ELF-1 (cell line): Measurements from ENCODE around the gene BRD7.

Source experiments
- DNase-seq: peaks from one replicate; pipeline ENCODE4 v3.0.0-alpha.2; 2016; ENCODE audit warnings: low read depth, low spot score

BRD7 gene

DNA sequence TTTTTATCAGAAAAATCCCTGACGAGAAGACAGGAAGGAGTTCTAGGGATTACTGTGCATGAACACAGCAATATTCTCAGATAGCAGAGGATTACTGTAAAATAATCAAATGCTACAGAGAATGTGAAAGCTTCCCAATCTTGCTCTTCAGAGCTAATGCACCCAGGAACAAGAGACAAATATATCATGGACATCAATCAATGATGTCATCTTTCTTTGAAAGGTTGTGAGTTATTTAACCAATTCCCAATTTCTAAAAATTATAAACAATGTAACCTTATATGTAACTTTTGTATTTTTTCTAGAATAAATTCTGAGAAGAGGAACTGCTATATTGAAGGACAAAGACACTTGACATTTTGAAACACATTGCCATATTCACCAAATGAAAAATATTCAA, 46.5 kb downstream of the BRD7 start:
- DNase-seq = no peak

DNA sequence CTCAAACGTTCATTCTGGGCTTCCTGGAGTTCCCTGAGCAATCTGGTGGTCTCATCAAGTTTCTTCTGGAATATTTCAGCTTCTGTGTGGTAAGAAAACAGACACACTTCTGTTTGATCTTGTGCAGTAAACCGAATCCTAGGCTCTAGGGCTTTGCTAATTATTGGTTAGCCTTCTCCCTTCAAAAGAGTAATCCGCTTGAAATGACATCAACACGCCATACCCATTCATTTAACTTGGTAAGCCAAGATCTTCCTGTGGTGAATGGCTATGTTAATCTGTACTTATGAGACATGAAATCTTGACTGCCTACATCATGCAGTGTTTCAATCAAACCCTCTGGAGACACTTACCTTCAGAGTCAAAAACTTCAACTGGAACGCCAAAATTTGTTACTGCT, 48.5 kb downstream of the BRD7 start:
- peak; percentile 1 for DNase-seq

DNA sequence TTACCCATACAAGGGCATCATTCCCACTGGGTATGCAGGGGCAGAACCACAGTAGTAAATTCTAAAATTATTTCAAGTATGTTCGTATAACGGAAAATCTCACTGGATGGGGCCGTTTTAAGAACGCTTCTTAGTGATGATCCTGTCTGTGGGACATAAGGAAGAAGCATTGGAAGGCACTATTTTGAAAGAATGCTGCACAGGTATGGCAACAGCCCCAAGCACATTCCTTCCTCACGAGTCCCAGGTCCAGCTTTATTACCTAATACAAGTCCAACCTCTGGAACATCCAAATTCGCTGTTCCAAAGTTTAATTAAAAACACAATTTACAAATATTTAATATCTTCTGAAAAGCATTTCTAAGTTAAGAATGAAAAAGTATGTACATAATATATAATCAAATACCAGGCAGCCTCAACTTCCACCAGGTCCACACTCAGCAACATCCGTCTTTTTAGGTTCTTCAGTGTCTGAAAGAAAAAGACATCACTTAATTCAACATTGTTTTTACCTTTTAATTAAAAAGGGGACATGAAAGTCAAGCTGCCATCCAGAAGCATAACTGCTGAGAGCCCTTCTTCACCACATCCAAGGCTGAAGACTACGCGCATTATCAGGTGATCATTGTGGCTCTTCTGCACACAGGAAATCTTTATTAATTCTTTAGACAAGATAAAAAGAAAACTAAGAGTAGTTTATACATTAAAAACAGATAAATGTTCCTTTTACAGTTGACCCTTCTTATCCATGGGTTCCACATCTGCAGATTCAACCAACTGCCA, 49.8 kb downstream of the BRD7 start:
- DNase-seq = peak; percentile 18

DNA sequence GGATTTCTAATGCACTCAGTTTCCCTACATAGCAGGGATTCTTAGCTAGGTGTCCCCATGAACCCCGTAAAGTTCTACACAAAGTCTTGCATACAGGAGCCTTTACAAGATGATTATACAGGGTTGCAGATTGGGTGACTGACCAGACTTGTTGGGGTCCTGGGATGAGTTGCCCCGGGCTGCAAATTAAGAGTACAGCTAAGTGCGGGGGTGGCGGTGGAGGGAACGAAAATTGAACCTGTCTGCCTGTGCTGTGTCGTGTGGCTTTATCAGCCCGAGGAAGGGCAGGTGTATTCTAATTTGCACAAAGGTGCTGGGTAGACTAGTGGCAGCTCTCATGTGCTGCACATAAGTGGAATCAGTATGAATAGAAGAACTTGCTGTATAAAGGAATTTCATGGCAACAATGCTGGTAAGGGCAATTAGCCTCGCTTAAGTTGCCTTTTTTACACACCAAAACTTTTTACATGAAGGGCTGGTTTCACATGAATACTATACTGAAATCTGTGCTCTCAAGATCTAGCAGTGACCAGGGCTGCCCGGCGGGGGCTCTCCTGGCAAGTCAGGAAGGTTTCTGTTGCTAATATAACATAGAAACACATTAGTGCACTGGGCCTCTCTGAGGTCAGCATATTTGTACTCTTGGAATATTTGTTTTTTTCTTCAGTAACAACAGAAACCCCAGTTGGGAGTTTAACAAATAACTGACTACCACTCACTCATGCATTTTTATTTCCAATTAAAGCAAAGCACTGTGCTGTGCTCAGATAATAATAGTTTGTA, 51.7 kb downstream of the BRD7 start:
- DNase-seq = no peak

DNA sequence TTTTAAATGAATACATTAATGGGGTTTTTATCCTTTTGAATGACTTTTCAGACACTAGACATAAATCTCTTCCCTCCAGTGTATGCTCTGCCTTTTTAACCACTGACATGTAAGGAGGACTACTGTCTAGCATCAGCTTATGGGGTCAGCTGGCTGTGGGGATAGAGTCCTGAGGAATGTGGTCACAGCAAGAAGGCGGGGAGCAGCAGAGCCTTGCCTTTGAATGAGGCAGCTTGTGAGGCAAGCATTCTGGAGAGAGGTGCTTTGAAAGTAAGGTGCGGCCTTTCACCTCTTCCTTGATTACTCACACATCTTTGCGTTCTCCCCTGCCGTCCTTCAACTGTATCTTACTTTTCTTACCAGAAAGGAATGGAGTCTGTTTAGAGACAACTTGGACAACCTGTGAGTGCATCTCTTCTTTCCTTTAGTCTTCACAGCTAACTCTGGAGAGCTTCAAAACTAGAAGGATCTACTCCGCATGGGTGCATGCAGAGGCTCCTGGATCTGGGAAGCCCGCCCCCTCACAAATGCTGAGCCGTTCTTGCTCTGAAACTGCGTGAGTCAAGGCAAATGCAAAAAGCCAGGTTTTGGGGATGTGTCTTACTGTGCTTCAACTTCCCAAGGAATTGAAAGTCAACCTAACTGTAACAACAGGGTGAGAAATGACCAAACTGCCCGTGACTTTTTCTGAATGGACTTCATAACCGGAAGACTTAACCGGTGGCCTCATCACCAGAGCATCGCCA, 52.5 kb downstream of the BRD7 start:
- DNase-seq = peak; percentile 1

DNA sequence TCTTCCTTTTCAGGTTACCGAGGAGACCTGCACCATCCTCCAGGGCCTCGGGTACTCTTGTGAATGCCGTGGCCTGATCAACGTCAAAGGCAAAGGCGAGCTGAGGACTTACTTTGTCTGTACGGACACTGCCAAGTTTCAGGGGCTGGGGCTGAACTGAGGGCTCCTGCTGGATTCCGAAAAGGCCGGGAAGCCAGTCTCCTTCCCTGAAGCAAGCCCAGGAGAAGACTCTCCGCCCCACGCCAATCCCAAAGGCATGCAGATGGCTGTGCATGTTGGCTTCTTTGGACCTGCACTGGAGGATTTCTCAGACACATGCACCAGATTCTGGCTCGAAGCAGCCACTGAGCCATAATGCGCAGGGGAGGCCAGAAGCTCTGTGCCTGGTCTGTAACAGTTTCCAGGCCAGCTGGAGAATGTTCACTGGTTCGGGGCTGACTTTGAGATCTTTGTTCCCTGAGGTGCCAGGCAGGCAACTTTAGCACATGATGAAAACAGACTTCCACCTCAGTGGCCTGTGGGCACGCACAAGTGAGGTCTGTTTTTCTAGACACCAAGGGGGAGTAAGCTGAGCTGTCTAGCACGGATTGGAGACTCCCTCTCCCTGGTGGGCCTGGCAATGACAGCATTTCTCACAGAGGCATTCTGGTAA, 53.3 kb downstream of the BRD7 start:
- DNase-seq = peak; percentile 24

DNA sequence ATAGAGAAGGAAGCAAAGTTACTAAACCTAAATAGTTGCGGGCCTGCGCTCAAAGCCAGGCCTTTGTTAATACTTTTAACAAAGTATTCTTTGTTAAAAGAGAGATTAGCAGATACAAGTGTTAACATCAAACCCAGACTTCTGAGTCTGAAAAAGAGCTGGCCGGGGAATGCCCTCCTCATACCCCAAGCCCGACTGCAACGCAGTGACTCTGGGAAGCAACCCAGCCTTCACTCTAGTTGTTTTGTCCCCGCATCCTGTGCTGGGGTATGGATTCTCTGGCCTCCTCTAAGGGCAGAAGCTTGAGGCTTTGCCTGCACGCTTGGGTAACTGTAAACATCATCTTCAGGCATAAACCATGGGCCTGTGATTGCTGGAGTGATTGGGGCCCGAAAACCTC, 54.1 kb downstream of the BRD7 start:
- peak; percentile 0 for DNase-seq

DNA sequence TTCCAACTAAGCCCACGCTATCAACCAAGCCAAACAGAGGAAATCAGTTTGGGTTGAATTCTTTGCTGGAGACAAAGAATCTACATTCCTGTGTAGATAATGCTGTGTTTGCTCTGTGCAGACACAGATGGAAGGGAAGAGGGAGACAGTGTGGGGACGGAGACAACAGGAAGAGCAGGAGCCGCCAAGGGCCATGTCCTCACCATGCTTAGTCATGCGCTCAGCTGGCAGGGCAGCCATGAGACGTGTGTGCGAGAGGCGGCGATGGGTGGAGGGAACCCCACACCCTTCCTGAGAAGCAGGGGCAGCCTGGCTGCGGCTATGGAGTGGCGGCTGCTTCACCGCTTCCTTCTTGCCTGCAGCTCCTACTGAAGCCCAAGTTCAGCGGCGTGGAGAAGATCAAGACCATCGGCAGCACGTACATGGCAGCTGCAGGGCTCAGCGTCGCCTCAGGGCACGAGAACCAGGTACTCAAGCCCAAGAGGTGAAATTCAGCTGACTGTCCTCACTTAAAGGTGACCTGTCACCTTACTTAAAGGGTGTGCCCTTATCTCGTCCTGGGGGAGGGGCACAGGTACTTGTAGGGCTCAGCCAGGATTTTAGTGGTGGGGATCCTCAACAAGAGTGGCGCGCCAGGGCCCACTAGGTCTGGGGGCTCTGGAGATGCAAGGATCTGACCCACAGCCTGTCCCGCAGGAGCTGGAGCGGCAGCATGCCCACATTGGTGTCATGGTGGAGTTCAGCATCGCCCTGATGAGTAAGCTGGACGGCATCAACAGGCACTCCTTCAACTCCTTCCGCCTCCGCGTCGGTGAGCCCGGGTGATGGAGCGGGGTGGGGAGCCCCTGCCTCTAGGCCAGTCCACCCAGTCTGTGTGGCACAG, 55.0 kb downstream of the BRD7 start:
- peak; percentile 15 for DNase-seq

DNA sequence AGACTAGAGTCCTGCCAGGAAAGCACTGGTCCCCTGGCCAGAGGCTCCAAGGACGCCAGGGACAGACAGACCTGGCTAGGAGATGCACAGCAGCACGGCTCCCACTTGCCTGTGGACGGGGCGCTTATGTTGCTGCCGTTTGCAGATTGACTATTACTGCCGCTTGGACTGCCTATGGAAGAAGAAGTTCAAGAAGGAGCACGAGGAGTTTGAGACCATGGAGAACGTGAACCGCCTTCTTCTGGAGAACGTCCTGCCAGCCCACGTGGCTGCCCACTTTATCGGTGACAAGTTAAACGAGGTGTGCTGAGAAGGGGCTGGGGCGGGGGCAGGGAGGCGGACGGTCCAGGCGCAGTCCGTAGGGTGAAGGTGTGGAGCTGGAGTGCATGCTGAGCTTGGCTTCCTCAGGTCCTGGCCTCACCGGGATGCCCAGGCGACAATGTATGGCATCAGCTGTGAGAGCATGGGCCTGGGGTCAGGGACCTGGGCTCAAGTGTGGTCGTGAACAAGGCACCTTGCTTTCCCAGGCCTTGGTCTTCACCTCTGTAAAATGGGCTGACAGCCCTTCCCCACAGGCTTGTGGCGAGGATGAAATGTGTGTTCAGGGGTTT, 56.8 kb downstream of the BRD7 start:
- no peak for DNase-seq

DNA sequence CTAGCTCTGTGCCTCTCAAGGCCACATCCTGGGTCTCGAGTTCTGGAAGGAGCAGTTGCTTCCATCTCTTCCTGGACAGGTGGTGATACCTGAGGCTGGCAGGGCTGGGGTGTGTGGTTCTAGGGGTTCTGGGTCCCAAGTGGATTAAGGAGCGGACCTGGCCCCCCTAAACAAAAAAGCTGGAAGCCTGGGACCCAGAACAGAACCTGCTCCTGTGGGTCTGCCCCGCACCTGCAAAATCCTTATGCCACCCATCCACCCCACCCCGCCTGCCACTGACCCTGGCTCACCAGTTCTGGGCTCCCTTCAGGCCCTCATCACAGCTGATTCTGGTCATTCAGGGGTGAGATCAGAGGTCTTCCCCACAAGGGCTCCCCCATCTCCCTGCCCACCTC, 57.7 kb downstream of the BRD7 start:
- no peak for DNase-seq

DNA sequence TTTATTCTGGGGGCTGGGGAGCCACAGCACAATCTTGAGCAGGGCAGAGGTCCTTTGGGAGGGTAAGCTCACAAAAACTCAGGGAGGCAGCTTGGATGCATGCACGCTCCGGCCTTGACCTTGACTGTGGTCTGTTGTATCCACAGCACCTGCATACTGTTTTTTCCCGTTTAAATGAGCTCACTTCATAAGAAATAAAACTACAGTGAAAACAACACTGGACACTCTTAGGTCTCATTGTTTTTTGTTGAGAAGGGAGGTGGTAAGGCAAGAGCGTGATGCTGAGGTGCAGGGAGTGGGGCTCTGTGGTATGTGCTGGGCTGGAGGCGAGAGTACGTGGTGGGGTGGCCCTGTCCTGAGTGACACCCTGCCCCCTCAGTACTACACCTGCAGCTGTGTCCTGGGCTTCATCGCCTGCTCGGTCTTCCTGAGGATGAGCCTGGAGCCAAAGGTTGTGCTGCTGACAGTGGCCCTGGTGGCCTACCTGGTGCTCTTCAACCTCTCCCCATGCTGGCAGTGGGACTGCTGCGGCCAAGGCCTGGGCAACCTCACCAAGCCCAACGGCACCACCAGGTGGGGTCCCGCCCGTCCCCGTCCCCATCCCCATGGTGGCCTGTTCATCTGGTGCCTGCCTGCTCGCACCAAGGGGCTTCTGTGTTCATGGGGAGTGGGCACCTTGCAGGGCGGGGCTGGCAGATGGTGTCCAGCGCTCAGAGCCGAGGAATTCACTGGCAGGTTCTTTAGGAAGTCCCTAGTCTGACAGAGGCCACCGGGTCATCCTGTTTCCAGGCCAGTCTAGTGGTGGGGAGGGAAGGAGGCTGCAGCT, 58.3 kb downstream of the BRD7 start:
- DNase-seq = no peak

DNA sequence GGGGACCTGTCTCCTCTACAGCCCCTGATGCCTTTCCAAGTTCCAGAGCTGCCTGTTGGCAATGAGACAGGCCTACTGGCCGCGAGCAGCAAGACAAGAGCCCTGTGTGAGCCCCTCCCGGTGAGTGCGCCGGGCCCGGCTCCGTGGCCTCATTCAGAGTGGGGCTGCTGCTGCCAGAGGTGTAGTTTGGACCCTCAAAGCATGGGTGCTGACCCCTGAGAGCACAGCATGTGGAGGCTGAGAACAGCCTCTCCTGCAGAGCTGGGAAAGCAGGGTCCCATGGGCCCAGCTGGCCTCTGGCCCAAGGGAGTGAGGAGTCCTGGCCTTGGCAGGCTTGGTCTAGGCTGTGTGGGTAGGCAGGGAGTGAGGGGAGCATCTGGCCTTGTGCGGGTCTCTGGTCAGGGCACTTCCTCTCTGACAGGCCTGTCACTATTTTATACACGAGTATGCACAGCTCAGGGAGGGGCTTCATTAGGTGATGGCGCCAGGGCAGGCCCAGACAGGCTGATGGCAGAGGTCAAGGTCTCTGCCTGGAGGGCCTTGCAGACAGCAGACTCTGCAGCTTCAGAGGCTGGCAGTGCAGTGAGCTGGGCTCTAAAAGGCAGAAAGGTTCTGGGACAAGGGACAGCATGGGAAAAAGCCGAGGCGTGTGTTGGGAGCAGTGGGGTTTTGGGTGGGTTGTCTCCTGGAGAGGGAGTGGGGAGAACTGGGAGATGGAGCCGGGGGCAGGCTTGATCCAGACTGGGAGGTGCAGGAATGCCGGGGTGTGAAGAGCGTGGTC, 59.1 kb downstream of the BRD7 start:
- DNase-seq = no peak

DNA sequence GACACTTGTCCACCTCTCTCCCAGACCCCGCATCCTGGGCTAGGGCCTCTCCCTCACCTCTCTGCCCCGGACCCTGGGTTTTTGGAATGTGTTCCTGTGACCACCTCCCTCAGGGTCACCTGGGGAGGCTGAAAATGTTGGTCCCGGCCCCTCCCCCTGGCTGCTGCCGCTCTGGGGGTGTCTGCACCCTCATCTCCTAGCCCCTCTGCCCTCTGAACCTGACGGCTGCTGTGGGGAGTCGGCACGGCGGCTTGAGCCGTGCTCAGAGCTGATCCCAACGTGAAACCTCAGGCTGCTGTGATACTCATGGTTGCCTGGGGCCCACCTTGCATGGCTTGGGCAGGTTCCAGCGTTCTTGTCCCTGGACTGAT, 59.6 kb downstream of the BRD7 start:
- DNase-seq = no peak

DNA sequence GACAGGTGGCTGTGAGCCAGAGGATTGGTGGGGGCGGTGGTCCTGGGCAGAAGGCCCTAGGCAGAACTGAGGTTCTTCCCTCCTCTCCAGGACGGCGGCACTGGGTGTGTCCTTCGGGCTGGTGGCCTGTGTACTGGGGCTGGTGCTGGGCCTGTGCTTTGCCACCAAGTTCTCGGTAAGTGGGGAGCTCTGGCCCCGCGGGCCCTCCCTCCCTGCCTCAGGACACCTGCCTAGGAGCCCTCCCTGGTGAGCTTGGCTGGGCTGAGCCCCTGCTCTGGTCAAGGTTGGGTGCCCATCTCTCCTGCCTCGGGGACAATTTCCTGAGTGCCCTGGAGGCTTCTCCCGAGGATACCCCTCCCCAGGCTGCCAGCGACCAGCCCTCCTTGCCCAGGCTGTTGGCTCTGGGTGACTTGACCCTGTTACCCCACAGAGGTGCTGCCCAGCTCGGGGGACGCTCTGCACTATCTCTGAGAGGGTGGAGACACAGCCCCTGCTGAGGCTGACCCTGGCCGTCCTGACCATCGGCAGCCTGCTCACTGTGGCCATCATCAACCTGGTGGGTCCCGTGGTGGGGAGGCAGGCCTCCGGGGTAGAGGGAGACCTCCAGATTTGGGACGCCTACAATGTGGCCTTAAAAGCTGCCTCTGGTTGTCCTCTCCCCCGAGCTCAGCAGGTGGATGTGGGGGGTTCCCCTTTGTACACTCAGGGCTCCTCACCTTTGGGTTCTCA, 60.4 kb downstream of the BRD7 start:
- no peak for DNase-seq

DNA sequence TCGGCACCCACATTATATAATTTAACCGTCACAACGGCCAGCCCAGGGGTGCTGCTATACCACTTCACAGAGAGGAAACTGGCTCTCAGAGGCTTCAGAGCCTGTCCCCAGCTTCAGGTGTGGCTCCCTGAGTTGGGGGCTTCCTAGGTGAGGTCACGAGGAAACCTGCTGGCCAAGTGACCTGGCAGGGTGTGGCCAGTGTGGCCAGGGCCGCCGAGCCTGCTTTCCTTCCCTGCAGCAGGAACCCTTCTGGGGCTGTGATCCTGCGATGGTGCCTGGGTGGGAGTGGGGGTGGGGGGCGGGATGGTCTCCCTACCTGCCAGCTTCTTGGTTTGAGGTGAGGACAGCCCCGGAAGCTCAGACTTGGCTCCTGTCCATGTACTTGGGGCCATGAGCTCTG, 62.5 kb downstream of the BRD7 start:
- no peak for DNase-seq

DNA sequence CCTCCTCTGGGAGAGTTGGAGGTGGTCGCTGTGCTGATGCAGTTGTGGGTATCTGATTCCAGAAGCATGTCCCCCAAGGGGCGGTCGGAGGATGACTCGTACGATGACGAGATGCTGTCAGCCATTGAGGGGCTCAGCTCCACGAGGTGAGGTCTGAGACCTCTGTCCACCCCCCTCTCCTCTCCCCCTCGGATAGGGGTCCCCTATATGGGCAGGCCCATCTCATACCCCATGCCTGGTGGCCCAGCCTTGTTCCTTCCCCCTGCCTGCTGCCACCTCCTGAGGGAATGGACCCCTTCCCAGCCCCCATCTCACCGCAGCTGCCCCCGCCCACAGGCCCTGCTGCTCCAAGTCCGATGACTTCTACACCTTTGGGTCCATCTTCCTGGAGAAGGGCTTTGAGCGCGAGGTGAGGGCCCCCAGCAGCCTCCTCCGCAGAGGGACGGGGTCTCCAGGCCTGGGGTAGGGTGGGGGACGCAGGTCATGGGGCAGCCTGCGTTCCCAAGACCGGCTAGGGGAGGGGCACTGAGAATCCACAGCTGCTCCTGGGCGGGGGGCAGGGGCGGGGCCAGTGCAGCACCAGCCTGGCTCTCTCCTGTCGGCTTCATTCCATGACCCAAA, 63.2 kb downstream of the BRD7 start:
- no peak for DNase-seq
